GM18505 (cell line): ENCODE results near the gene ITPK1.

ENCODE experiments used
- ATAC-seq: cut with Tn5 transposase; IDR thresholded peaks from one replicate; pipeline ENCODE4 v1.9.1; 2021; ENCODE audit not compliant: unreplicated experiment
- POLR2A ChIP-seq: IDR thresholded peaks from 4 replicates; pipeline ENCODE4 v1.6.1; 2011; ENCODE audit warnings: borderline replicate concordance; ENCODE audit not compliant: insufficient read depth, insufficient read length; ENCODE audit errors: extremely low read depth

The ITPK1 gene

GRCh38 chr14:93007225-93007997 is 108.3 kb downstream of the ITPK1 start:
- TF ChIP-seq POLR2A = no peak
- peak; percentile 55 for ATAC-seq

DNA sequence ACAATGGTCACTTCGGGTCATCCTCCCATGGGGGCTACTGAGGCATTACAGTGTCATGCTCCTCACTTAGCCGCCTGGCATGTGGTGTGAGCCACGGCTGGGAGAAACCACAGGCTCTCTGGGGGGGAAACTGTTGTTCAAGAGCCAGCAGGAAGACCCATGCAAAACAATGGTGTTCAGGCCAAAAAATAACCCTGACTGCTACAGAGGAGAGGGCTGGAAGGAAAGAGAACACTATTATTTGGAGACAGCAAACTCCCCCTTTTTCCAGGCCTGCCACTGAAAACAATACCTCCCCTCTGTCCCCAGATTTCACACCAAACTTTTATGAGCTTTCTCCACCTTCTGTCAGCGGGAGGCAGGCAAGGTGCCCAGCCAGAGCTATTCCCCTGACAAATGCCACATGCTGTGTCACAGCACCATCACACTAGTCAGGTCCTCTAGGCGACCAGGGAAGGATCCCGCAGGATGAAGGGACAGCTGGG is 109.1 kb downstream of the ITPK1 start:
- ATAC-seq = no peak

GRCh38 chr14:93005838-93006237 is 109.9 kb downstream of the ITPK1 start:
- no peak for ATAC-seq
- no peak for TF ChIP-seq POLR2A

More for the DNA sequence above, 109.1 kb downstream of the ITPK1 start:
- no peak for TF ChIP-seq POLR2A

DNA sequence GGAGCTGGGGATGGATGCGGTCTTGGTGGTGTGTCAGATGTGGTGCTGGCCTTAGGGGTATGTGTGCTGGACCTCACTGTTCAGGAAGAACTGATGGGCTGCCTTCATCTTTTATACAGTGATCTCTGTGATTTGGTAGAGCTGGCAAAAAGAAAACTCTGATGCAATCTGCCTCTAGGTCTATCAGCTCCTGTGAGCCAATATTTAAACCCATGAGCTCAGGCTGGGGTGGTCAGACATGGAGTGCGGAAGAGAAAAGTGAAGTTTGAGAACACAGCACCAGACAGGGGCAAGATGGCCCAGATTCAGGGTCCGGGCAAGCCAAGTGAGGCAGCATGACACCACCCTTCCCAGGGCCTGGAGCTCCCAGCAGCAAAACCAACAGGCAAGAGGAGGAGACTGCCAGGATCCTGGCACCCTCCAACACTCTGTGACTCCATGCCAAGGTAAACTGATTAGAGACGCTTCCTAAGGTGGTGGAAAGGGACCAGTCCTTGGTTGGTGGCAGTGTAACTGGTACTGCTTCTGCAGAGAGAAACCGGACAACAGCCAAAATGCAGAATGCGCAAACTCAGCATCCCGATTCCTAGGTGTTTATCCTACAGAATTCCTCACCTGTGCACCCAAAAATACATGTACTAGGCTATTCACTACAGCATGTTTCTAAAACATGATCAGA is 110.5 kb downstream of the ITPK1 start:
- ATAC-seq = no peak
- no peak for TF ChIP-seq POLR2A

DNA sequence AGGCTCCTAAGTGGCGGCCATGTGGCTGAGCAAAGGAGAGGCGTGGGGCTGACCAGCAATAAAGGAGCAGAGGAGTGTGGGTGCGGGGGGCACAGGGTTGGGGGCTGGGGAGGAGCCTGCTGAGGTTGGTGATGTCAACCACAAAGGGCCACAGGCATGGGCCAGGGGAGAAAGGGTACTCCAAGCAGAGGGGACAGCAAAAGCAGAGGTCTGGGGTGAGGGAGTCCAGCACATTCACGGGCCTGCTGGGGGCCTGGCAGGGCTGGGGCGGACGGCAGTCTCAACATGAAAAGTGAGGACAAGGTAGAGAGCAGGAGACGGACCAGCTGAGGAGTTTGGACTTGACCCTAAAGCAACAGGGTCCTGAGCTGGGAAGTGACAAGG is 111.0 kb downstream of the ITPK1 start:
- ATAC-seq = no peak
- TF ChIP-seq POLR2A = no peak

GRCh38 chr14:93003945-93004698 is 111.6 kb downstream of the ITPK1 start:
- no peak for TF ChIP-seq POLR2A
- ATAC-seq = no peak

- ATAC-seq = no peak
Measured at GRCh38 chr14:93002851-93003298, 112.8 kb downstream of the ITPK1 start.

GRCh38 chr14:93002049-93002448 is 113.7 kb downstream of the ITPK1 start:
- ATAC-seq = no peak
- no peak for TF ChIP-seq POLR2A

More at GRCh38 chr14:93002851-93003298, 112.8 kb downstream of the ITPK1 start:
- TF ChIP-seq POLR2A = no peak

GRCh38 chr14:92998946-92999345 is 116.8 kb downstream of the ITPK1 start:
- TF ChIP-seq POLR2A = no peak
- ATAC-seq = no peak

GRCh38 chr14:92997343-92998061 is 118.2 kb downstream of the ITPK1 start:
- TF ChIP-seq POLR2A = no peak
- ATAC-seq = no peak

GRCh38 chr14:92995620-92996019 is 120.1 kb downstream of the ITPK1 start:
- TF ChIP-seq POLR2A = no peak
- no peak for ATAC-seq

DNA sequence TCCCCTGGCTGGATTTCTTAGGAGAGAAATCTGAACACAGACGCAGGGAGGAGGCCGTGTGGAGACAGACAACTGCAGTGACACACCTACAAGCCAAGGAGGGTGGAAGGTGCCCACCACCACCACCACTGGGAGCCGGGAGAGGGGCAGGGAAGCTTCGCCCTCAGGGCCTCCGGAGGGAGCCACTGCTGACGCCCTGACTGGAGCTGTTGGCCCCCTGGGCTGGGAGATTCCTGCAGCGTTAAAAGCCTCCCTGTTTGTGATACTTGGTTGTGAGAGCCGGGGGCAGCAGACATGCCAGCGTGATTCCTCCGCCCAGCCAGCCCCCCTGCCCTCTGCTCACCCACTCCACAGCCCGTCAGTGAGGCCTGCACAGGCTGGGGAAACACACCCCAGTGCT is 120.8 kb downstream of the ITPK1 start:
- ATAC-seq = no peak
- TF ChIP-seq POLR2A = no peak
